HG02588 (cell line): ENCODE results near the gene PLEKHA5.
"Not testable (repeated sequence)": the region's sequence is repeated elsewhere in the genome, so short reads cannot be mapped to it uniquely, and the experiment has no call there.

Source experiments
- ATAC-seq: cut with Tn5 transposase; IDR thresholded peaks from one replicate; pipeline ENCODE4 v1.9.1; 2021; ENCODE audit warnings: mild to moderate bottlenecking, moderate library complexity; ENCODE audit not compliant: unreplicated experiment

Gene PLEKHA5

DNA sequence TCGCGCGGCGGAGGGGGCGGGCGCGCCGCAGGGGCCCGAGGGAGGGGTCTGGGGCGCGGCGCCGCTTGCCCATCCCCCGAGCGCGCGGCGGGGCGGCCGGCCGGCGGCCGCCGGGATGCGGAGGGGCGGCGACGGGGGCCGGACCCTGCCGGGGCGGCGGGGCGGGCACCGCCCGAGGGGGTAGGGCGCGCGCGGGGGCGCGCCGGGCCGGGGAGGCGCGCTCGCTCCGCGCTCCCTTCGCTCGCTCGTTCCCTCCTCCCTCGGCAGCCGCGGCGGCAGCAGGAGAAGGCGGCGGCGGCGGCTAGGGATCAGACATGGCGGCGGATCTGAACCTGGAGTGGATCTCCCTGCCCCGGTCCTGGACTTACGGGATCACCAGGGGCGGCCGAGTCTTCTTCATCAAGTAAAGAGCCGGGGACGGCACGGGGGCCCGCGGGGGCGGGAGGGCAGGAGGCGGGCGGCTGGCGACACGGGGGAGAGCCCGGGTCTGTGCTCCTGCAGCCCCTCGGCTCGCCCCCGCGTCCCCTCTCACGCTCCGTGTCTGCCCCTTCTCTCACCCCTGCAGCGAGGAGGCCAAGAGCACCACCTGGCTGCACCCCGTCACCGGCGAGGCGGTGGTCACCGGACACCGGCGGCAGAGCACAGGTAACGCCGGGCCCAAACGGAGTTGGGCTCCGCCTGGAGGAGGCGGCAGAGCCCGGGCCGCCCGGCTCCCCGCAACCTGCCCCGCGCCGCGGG is at the start of gene PLEKHA5:
Gene PLEKHA5, plus strand, starts transcription at position 248 of the 738 bp plus-strand sequence. Its CDS starts 67 bp downstream, at position 315.
- ATAC-seq: no peak

GRCh38 chr12:19080918-19081317 is 48.6 kb upstream of the PLEKHA5 start:
- ATAC-seq: no peak

DNA sequence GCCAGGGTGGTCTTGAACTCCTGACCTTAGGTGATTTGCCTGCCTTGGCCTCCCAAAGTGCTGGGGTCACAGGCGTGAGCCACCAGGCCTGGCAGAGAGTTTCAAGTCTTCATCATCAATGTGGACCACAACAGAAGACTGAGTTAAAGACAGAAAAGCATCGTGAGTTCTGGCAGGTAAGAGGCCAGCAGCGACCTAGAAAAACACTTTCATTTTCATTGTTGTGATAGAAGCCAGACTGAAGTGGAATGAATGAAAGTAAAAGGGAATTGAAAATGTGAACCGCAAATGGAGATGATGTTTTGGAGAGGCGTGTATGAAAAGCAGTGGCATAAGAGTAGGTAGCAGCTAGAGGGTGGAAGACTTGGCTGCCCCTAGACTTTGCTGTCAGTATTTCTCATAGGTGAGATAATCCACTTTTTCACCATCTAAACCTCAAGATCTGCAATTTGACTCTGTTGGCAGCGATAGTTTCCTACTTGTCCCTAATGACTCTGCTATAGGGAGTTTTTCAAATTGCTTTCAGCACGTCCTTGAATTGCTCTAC is 47.1 kb upstream of the PLEKHA5 start:
- no peak for ATAC-seq

GRCh38 chr12:19084547-19084946 is 45.0 kb upstream of the PLEKHA5 start:
- no peak for ATAC-seq

GRCh38 chr12:19085090-19085489 is 44.4 kb upstream of the PLEKHA5 start:
- ATAC-seq: no peak

DNA sequence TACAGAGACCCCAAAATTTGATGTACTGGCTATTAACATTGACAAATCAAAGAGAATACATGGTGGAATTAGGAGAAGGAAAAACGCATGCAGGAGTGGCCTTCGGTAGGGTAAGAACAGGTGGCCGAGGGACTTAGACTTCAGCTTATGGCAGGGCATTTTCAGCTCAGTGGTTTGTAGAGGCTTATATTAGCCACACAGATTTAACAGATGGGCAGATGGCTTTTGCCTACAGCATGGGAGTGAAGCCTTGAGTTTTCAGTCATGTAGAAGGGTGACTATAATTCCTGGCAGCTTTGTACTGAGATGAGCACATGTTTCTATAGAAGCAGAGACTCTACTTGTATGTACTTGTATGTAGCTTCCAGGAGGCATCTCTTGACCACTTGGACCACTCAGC is 40.9 kb upstream of the PLEKHA5 start:
- no peak for ATAC-seq

- ATAC-seq: not testable (repeated sequence)
Observed at GRCh38 chr12:19092482-19092881, 37.1 kb upstream of the PLEKHA5 start.

DNA sequence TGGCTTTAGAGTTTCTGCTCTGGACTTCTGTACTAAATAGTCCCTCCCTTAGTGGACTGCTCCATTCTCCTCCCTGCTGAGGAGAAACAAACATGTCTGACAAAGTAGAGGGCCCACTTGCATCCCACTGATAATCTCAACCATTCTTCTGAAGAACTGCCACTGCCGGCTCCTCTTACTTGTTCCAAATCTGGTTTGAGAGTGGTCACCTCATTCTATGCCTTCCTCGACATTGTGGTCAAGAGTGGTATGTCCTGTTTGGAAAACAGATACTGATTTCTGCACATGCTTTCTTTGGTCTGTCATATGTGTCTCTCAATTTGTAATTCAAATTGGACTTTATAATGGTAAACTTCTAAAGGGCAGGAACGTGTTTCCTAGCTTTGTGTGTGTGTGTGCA is 36.3 kb upstream of the PLEKHA5 start:
- ATAC-seq: no peak

DNA sequence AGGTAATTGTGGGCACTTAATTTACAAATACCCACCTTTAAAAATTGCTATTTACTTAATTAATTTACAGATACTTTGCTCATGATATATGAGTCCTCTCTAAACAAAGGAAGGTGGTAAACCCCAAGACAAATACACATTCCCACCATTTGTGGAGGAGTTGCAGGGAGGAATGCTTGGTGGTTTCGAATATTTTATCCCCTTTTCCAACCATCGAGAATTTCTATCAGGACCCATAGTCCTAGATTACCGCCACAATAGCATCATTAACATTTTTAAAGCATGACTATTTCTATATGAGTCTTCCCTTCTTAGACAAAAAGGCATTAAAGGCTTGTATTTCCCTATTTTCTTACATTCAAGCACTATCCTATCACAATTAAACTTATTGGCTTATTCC is 34.2 kb upstream of the PLEKHA5 start:
- ATAC-seq: no peak

- no peak for ATAC-seq
Observed at GRCh38 chr12:19095756-19096480, 33.6 kb upstream of the PLEKHA5 start.

GRCh38 chr12:19105463-19105862 is 24.1 kb upstream of the PLEKHA5 start:
- ATAC-seq: no peak

DNA sequence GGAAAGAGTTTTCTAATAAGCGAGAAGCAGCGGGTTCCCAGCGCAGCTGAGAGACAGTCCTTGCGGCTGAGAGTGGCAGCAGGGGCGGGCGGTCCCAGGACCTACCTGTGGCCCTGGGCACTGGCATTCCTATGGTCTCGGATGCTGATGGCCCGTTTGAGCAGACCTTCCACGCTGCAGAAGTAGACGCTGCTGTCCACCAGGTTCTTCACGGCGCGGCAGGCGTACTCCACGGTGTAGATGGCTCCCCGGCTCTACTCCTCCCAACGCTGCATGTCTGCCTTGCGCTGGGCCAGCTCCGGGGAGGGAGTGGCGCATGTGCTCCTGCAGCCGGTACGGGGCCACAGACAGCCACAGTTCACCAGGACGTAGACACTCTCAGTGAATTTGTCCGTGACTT is 21.8 kb upstream of the PLEKHA5 start:
- no peak for ATAC-seq

DNA sequence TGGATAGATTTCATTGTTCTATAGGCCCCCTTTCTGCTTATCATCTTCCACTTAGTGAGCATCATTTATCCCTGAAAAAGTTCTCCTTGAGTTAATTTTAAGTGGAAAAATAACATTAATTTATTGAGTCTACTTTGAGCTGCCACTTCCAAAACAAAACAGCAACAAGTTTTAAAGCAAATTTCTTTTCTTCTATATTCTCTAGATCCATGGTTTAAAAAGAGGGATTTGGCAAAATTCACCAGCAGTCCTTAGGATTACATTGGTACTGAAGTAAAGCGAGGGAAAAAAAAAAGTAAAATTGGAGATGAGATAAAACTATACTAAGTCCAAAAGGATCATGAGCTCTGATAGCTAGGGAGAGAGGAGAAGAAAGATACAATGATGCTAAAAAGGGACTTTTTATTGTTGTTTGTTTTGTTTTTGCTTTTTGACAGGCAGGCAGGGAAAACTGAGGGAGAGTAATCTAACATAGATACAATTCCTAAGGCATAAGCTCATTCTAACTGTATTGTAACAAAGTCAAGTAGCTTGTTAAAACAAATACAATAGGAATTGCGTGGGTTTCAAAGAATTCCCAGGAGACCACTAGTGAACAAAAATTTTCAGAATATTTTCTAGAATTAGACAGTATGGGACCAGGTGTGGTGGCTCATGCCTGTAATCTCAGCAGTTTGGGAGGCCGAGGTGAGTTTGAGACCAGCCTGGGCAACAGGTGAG is 19.2 kb upstream of the PLEKHA5 start:
- no peak for ATAC-seq

- no peak for ATAC-seq
Observed at GRCh38 chr12:19113464-19113863, 16.1 kb upstream of the PLEKHA5 start.

DNA sequence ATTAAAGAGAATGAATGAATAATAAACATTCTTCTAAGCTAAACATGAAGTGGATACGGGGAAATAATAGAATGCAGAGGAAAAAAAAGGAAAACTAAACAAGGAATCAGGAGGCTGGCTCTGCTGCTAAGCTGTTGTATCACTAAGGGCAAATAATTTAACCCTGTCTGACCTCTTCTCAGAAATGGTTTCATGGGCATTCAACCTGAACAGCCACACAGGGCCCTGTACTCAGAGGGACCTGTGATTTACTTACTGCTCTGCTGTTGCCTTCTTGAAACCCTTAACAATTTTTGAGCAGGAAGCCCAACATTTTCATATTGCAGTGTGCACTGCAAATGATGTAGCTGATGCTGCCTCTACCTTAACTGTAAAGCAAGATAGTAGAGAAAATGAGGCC is 14.2 kb upstream of the PLEKHA5 start:
- ATAC-seq: no peak

DNA sequence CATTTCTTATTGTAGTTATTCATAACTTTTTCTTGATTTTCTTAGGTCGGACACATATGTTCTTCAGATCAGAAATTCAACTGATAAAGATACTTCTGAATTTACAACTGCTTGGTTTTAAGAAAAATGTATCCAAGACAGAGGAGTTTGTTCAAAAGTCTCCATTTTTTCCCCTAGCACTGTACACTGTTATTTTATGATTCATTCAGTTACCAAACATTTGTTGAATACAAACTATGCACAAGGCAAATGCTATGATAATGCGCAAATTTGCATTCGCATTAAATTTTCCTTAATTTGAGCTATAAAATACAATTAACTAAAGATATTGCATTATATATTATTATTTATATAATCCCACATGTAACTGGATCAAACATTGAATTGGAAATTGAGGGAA is 10.1 kb upstream of the PLEKHA5 start:
- no peak for ATAC-seq

DNA sequence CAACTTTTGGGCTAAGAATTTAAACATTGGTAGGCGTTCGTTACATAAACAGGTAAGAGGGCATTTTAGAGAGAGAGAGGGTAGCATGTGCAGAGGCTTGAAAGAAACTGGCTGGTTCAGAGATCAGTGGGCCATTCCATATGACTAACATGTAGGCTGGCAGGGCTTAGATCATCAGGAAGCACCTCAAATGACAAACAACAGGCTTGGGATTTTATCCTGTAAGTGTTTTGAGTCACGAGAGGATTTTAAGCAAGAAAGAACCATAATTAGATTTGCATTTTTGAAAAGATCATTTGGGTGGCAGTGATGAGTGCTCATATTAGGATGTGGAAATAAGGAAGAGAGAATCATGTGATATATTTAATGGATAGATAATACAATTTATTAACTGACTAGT is 8.7 kb upstream of the PLEKHA5 start:
- ATAC-seq: no peak

DNA sequence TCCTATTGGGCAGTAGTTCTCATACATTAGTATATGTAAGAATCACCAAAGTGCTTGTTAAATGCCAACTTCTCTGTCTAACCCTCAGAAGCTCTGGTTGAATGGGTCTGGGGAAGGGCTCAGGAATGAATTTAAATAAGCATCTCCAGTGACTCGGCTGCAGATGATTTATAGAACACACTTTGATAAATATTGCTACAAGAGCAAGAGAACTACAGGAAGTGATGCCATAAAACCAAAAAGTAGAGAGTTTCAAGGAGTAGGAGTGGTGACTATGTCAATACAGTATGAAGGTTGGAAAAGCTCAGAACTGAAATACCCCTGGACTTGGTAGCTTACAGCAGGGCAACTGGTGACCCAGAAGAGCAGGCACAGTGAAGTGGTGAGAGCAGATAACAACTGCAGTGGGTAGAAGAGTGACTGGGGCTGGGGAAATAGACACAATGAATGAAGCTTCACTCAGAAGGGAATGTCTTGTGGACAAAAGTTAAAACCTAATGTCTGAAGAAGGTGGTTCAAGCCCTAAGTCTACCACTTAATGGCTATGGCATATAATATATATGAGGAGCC is 8.0 kb upstream of the PLEKHA5 start:
- ATAC-seq: no peak

DNA sequence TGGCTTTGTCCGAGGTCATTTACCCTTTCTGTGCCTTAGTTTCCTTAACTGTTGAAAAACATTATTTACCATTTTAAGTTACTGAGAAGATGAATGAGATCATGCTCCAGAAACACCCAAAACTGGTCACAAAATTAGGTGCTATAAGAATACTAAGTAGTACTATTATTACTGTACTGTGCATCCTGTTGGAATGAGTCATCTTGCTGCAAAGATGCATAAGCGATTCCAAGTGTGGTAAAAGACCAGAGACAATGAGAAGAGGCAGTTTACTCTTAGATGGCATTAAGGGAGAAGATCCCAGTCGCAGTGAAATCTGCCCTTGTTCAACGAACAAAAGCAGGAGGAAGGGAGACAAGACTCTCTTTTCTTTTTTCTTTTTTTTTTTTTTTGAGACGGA is 4.2 kb upstream of the PLEKHA5 start:
- ATAC-seq: no peak

DNA sequence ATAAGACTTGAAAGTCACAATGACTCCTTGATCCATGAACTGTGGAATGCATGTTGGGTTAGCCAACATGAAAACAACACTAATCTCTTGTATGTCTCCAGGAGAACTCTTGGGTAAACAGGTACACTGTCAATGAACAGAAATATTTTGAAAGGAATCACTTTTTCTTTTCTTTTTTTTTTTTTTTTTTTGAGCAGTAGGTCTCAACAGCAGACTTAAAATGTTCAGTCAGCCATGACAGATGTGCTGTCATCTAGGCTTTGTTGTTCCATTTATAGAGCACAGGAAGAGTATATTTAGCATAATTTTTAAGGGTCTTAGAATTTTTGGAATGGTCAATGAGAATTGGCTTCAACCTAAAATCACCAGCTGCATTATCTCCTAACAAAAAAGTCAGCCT is 2.3 kb upstream of the PLEKHA5 start:
- ATAC-seq: no peak

GRCh38 chr12:19128485-19128884 is 1.0 kb upstream of the PLEKHA5 start:
- no peak for ATAC-seq
